Ascending aorta (tissue), 2 donors: ENCODE data around the gene KCND2. TPM values are rescaled to one million over a fixed set of nuclear protein-coding genes. Genes with fewer than 3 reads are reported as not detected.

ENCODE experiments used
- DNase-seq, 2 donors: peaks; one replicate each; pipeline ENCODE4 v3.0.0-alpha.2; 2019; ENCODE audit warnings: low spot score in 2 of 2
- H3K27ac ChIP-seq, 2 donors: fragments of 200-600 bp; sonication (generic); one replicate each; pipeline ENCODE4 v1.5.1; 2016 to 2017; ENCODE audit warnings: mild to moderate bottlenecking in 1 of 2
- H3K27me3 ChIP-seq: fragments of 200-600 bp; sonication (generic); one replicate; pipeline ENCODE4 v1.5.1; 2017
- H3K36me3 ChIP-seq, 2 donors: fragments of 200-600 bp; sonication (generic); one replicate each; pipeline ENCODE4 v1.5.1; 2016
- H3K4me1 ChIP-seq, 2 donors: fragments of 200-600 bp; sonication (generic); one replicate each; pipeline ENCODE4 v1.5.1; 2016 to 2017; ENCODE audit warnings: mild to moderate bottlenecking in 1 of 2
- H3K4me3 ChIP-seq, 2 donors: fragments of 200-600 bp; sonication (generic); one replicate each; pipeline ENCODE4 v1.5.1; 2016 to 2017; ENCODE audit warnings: mild to moderate bottlenecking in 1 of 2
- H3K9me3 ChIP-seq, 2 donors: fragments of 200-600 bp; sonication (generic); one replicate each; pipeline ENCODE4 v1.5.1; 2016
- intact Hi-C: fragments of 100-400 bp; cut with DNase I; formaldehyde crosslinking; loops from one replicate; pipeline ENCODE4 v1.15.1; 2023
- total RNA-seq: library from RNA; depleted of rRNA; stranded (reverse); fragments of >200 nt; gene quantifications from one replicate; pipeline ENCODE4 v1.1.0, GENCODE V29; 2016
- TF ChIP-seq, protein P1 (sequence below), 3 experiments: fragments of 200-600 bp in 2 of 3; fragments of 450-650 bp in 1 of 3; sonication (generic) in 2 of 3; IDR thresholded peaks; one replicate each; pipeline ENCODE4 v1.5.1; 2016 to 2019; ENCODE audit warnings: antibody characterized with exemption in 3 of 3, mild to moderate bottlenecking in 1 of 3, moderate library complexity in 1 of 3

The KCND2 gene
- total RNA-seq, 1 donor from 2014 or later = 0.21 TPM

DNA sequence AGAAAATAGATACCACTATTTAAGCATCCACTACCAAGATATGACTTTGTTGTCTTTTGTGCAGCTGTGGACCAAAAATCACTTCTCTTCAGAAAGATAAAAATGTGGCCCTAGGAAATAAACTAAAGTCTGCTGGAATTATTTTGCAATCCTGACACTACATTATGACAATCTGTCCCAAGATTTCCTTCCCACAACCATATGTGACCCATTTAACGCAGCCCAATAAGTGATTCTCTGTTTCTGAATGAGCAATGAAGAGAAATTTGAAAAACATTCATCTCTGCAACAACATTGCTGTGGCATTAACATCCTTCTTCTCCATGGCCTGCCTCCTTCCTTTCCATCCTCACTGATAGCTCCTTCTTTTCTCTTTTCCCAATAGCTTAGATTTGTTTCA, 373.0 kb downstream of the KCND2 start:
- TF ChIP-seq, protein P1, sequence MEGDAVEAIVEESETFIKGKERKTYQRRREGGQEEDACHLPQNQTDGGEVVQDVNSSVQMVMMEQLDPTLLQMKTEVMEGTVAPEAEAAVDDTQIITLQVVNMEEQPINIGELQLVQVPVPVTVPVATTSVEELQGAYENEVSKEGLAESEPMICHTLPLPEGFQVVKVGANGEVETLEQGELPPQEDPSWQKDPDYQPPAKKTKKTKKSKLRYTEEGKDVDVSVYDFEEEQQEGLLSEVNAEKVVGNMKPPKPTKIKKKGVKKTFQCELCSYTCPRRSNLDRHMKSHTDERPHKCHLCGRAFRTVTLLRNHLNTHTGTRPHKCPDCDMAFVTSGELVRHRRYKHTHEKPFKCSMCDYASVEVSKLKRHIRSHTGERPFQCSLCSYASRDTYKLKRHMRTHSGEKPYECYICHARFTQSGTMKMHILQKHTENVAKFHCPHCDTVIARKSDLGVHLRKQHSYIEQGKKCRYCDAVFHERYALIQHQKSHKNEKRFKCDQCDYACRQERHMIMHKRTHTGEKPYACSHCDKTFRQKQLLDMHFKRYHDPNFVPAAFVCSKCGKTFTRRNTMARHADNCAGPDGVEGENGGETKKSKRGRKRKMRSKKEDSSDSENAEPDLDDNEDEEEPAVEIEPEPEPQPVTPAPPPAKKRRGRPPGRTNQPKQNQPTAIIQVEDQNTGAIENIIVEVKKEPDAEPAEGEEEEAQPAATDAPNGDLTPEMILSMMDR (IDR thresholded peaks at IDR 0.05) = no peak
- intact Hi-C loops = no loop called here
- H3K4me1 ChIP-seq = no peaks in the 10 kb centered on the region
- no peaks in the 10 kb centered on the region for H3K9me3 ChIP-seq
- no peak overlapping the region for H3K4me3 ChIP-seq
- no peaks in the 10 kb centered on the region for H3K27me3 ChIP-seq
- DNase-seq = no peak
- H3K27ac ChIP-seq = no peak overlapping the region
- no peaks in the 10 kb centered on the region for H3K36me3 ChIP-seq

DNA sequence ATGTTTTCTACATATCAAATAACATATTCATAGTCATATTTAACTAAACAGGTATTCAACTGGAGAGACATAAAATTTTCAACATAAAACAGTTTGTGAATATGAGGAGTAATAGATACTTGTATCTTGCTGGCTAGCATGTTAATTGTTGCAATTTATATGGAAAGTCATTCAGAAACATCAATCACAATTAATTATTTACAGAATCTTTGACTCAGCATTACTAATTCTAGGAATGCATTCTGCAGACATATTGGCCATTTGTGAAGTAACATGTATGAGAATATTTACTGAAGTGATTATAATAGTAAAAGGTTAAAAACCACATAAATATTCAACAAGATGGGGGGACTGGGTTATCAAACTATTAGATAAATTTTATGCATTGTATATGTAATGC, 381.3 kb downstream of the KCND2 start:
- intact Hi-C loops = no loop called here
- no peak overlapping the region for H3K27ac ChIP-seq
- no peaks in the 10 kb centered on the region for H3K27me3 ChIP-seq
- H3K9me3 ChIP-seq = no peaks in the 10 kb centered on the region
- TF ChIP-seq, protein P1 (IDR thresholded peaks at IDR 0.05) = no peak
- no peaks in the 10 kb centered on the region for H3K4me1 ChIP-seq
- no peak for DNase-seq
- H3K36me3 ChIP-seq = no peaks in the 10 kb centered on the region
- H3K4me3 ChIP-seq = no peak overlapping the region

DNA sequence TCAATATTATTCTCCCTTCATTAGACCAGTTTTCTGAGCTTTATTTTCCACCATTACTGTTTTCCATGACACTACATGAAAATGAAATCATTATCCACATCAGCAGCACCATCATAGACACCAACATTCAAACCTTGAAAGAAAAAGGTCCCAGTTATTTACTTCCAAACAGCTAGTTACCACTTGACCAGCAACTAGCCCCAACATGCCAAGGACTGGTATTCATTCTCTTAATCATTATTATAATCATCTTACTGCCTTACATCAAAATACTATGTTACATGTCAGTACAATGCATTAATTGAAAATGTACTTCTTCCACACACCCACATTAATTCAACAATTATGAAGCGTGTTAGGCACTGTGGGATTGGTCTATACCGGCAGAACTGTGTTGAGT, 385.5 kb downstream of the KCND2 start:
- Histone ChIP-seq H3K27ac (no peak overlapping the region), H3K27me3 (no peaks in the 10 kb centered on the region), H3K4me3 (no peak overlapping the region), H3K9me3 (no peaks in the 10 kb centered on the region), H3K4me1 (no peaks in the 10 kb centered on the region), H3K36me3 (no peaks in the 10 kb centered on the region)
- TF ChIP-seq, protein P1 (IDR thresholded peaks at IDR 0.05) = no peak
- intact Hi-C loops = no loop called here
- no peak for DNase-seq

DNA sequence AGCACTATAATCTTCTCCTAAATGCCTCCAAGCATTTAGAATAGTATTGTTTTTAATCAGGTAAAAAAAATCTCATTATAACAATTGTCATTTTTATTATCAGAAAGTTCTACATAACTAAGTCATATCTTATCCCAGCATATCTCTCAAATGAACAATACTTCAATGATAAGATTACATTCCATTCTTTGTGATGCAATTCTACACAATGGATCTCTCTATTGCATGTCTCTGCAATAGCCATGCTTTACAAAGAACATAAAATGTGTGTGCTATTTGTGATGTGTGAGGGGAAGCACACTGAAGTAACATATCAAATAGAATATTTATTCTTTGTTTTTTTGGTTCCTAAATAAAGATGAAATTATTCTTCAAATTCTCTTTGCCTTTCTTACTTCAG, 389.3 kb downstream of the KCND2 start:
- Histone ChIP-seq H3K4me1 (no peaks in the 10 kb centered on the region), H3K27ac (no peak overlapping the region), H3K4me3 (no peak overlapping the region), H3K9me3 (no peaks in the 10 kb centered on the region), H3K27me3 (no peaks in the 10 kb centered on the region), H3K36me3 (no peaks in the 10 kb centered on the region)
- TF ChIP-seq, protein P1 (IDR thresholded peaks at IDR 0.05) = no peak
- no peak for DNase-seq
- intact Hi-C loops = no loop called here

DNA sequence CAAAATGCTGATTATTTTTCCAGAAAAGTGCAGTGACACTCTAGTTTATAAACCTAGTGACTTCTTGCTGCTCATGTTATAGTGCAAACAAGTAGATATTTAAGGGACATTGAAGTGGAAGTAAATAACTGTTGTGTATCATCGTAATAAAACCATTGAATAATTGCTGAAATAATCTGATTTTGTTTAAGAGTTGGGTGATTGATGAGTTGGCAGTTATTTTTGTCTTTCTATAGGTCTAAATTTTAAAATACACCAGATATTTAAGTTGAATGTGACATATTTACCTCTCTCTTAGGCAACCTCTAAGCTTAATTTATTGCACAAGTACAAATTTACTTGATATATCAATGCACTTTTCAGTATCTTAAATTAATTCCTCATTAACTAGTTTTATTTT, 392.1 kb downstream of the KCND2 start:
- no peaks in the 10 kb centered on the region for H3K9me3 ChIP-seq
- DNase-seq = no peak
- no peaks in the 10 kb centered on the region for H3K36me3 ChIP-seq
- no peak overlapping the region for H3K27ac ChIP-seq
- no peaks in the 10 kb centered on the region for H3K27me3 ChIP-seq
- intact Hi-C loops = no loop called here
- no peaks in the 10 kb centered on the region for H3K4me1 ChIP-seq
- H3K4me3 ChIP-seq = no peak overlapping the region
- TF ChIP-seq, protein P1 (IDR thresholded peaks at IDR 0.05) = no peak

DNA sequence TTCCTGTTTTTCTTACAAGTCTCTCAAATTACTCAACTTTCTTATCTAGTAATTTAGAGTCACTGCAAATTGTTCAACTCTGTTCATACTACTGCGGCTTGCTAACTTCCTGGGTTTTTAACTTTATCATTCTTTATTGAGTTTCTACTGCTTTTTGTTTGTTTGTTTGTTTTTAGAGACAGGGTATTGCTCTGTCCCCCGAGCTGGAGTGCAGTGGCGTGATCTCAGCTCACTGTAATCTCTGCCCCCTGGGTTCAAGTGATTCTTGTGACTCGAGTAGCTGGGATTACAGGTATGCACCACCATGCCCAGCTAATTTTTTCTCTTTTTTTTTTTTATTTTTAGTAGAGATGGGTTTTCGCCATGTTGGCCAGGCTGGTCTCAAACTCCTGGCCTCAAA, 402.1 kb downstream of the KCND2 start:
- DNase-seq = no peak
- intact Hi-C loops = no loop called here
- TF ChIP-seq, protein P1 (IDR thresholded peaks at IDR 0.05) = no peak
- no peaks in the 10 kb centered on the region for H3K4me1 ChIP-seq
- H3K4me3 ChIP-seq = no peak overlapping the region
- no peaks in the 10 kb centered on the region for H3K36me3 ChIP-seq
- no peaks in the 10 kb centered on the region for H3K27me3 ChIP-seq
- H3K27ac ChIP-seq = no peak overlapping the region
- H3K9me3 ChIP-seq = no peaks in the 10 kb centered on the region
